Esophagus squamous epithelium (tissue), 5 donors: ENCODE data around the gene ECEL1. TPM values are rescaled to one million over a fixed set of nuclear protein-coding genes. Genes with fewer than 3 reads are reported as not detected.
A peak's percentile ranks its signal among the peaks of the same experiment; 100 is the strongest.

Experiments
- DNase-seq: peaks from one replicate; lab custom pipeline; 2025; lab: John Stamatoyannopoulos, UW
- H3K27ac ChIP-seq, 4 donors: fragments of 200-600 bp; sonication (generic); one replicate each; pipeline ENCODE4 v1.5.1; 2016 to 2019; ENCODE audit warnings: mild to moderate bottlenecking in 1 of 4
- H3K27me3 ChIP-seq, 4 donors: fragments of 200-600 bp; sonication (generic); 1 replicate in 3 of 4; 2 replicates in 1 of 4; pipeline versions ENCODE4 v1.5.1 to v1.6.0; 2017 to 2021; ENCODE audit warnings: antibody characterized with exemption in 1 of 4
- H3K36me3 ChIP-seq, 3 donors: fragments of 200-600 bp; sonication (generic); one replicate each; pipeline ENCODE4 v1.5.1; 2016 to 2019
- H3K4me1 ChIP-seq, 3 donors: fragments of 200-600 bp; sonication (generic); one replicate each; pipeline ENCODE4 v1.5.1; 2017 to 2019
- H3K4me3 ChIP-seq, 4 donors: fragments of 200-600 bp; sonication (generic); 1 replicate in 3 of 4; 2 replicates in 1 of 4; pipeline ENCODE4 v1.5.1; 2016 to 2019; ENCODE audit warnings: mild to moderate bottlenecking in 2 of 4, moderate library complexity in 1 of 4
- H3K9me3 ChIP-seq, 3 donors: fragments of 200-600 bp; sonication (generic); one replicate each; pipeline ENCODE4 v1.5.1; 2016 to 2019
- CTCF ChIP-seq, 6 experiments: fragments of 450-650 bp in 4 of 6; fragments of 200-600 bp in 2 of 6; sonication (generic) in 2 of 6; IDR thresholded peaks; one replicate each; pipeline ENCODE4 v1.5.1; 2016 to 2019; ENCODE audit warnings: antibody characterized with exemption in 6 of 6, mild to moderate bottlenecking in 4 of 6, moderate library complexity in 4 of 6
- POLR2A ChIP-seq, 4 donors: fragments of 450-650 bp; IDR thresholded peaks; one replicate each; pipeline ENCODE4 v1.6.1; 2017; ENCODE audit warnings: antibody characterized with exemption in 4 of 4, mild to moderate bottlenecking in 4 of 4, moderate library complexity in 3 of 4
- WGBS, 2 donors: methylation state at CpG; one replicate each; pipeline ENCODE4 v1.1.5; 2018; 5-methylcytosine and 5-hydroxymethylcytosine counted together
- intact Hi-C: fragments of 100-400 bp; cut with DNase I; formaldehyde crosslinking; loops from one replicate; pipeline ENCODE4 v1.15.0; 2022
- total RNA-seq, 4 donors: library from RNA; depleted of rRNA; stranded (reverse); fragments of >200 nt; gene quantifications; one replicate each; pipeline ENCODE4 v1.1.0, GENCODE V29; 2016
- donor health status: DM: yes; HTN: yes; CAD: no.

The ECEL1 gene
- total RNA-seq, 4 donors from 2014 or later, result 0.19 TPM; not detected in 3

DNA sequence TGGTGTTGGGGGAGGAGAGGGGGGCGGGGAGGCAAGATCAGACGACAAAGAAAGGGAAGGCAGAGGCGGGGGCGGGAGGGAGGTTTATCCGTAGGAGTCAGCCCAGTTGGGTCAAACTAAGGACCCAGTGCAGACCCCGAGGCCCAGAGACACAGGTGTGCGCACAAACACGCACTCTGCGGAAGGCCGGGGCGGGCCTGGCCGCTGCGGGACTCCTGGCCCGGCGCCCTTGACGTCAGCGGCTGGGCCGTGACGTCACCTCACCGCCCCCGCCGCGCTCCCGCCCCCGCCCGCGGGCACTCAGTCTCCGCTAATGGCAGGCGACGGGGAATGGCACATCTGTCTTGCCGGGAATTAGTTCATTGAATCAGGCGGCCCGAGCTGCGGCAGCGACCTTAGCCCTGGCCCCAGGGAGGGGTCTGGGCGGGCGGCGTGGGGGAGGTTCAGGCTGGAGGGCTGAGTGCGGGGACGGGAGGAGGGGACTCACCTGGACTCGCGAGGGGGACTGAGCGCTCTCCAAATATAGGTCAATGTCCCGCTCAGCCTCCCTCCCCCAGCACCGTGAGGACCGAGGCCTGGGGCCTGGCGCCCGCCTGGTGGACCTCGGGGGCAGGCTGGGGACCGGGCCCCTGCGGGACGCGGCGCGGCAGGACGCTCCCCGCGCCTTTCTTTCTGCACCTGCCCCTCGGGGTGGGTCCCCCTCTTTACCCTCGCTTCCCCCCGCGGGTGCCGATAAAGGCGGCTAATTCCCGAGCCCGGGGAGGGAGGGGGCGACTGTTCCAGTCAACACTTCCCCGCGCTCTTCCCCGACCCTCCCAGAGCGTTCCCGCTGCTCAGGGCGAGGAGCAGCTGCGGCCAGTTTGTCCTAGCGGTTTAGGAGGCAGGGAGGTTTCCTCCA is 15.5 kb upstream of the ECEL1 start:
- TF ChIP-seq CTCF (IDR thresholded peaks at IDR 0.05) (no peak), POLR2A (IDR thresholded peaks at IDR 0.05) (no peak)

GRCh38 chr2:232502511-232502910 is 14.9 kb upstream of the ECEL1 start:
- Histone ChIP-seq H3K27me3 (peaks cover 0 to 95% (median 7%) of the 10 kb centered on the region in 4 donors), H3K4me3 (peak overlapping the region in 3 of 4 donors; percentile 34 to 69 (median 47))
- WGBS, 2 donors, result 0 to 22% methylated on average over 3 to 5 of the region's 21 CpGs

More for the DNA sequence above, 15.5 kb upstream of the ECEL1 start:
- intact Hi-C loops, result no loop called here
- WGBS, 2 donors, result 0 to 3% methylated on average over 12 to 15 of the region's 75 CpGs
- Histone ChIP-seq H3K27ac (no peak overlapping the region), H3K36me3 (no peaks in the 10 kb centered on the region), H3K9me3 (no peaks in the 10 kb centered on the region), H3K27me3 (peaks cover 0 to 95% (median 7%) of the 10 kb centered on the region in 4 donors), H3K4me1 (peaks cover 3 to 19% (median 10%) of the 10 kb centered on the region in 3 donors), H3K4me3 (peak overlapping the region; percentile 14 to 69 (median 40))
- DNase-seq, result no peak

GRCh38 chr2:232501794-232502390 is 14.3 kb upstream of the ECEL1 start:
- WGBS, 2 donors, result 43 to 53% methylated on average over 6 to 7 of the region's 10 CpGs
- H3K27me3 ChIP-seq, result peaks cover 0 to 96% (median 7%) of the 10 kb centered on the region in 4 donors
- H3K27ac ChIP-seq, result no peak overlapping the region
- no peak overlapping the region for H3K4me3 ChIP-seq
- no peaks in the 10 kb centered on the region for H3K9me3 ChIP-seq
- no peak for DNase-seq
- intact Hi-C loops, result no loop called here
- peaks cover 3 to 19% (median 10%) of the 10 kb centered on the region in 3 donors for H3K4me1 ChIP-seq
- H3K36me3 ChIP-seq, result no peaks in the 10 kb centered on the region
- TF ChIP-seq POLR2A (IDR thresholded peaks at IDR 0.05) (no peak), CTCF (IDR thresholded peaks at IDR 0.05) (no peak)

More at GRCh38 chr2:232502511-232502910, 14.9 kb upstream of the ECEL1 start:
- intact Hi-C loops, result no loop called here
- H3K27ac ChIP-seq, result no peak overlapping the region
- H3K4me1 ChIP-seq, result peaks cover 3 to 19% (median 10%) of the 10 kb centered on the region in 3 donors
- no peaks in the 10 kb centered on the region for H3K36me3 ChIP-seq
- no peaks in the 10 kb centered on the region for H3K9me3 ChIP-seq
- no peak for TF ChIP-seq CTCF (IDR thresholded peaks at IDR 0.05)
- TF ChIP-seq POLR2A (IDR thresholded peaks at IDR 0.05), result no peak
- no peak for DNase-seq

- no peak for DNase-seq
- TF ChIP-seq POLR2A (IDR thresholded peaks at IDR 0.05), result no peak
- TF ChIP-seq CTCF (IDR thresholded peaks at IDR 0.05), result no peak
- intact Hi-C loops, result no loop called here
- 53 to 70% methylated on average over 4 to 5 of the region's 9 CpGs for WGBS, 2 donors
- Histone ChIP-seq H3K27ac (no peak overlapping the region), H3K27me3 (peaks cover 0 to 93% (median 7%) of the 10 kb centered on the region in 4 donors), H3K36me3 (no peaks in the 10 kb centered on the region), H3K4me3 (no peak overlapping the region), H3K9me3 (no peaks in the 10 kb centered on the region), H3K4me1 (peaks cover 3 to 19% (median 10%) of the 10 kb centered on the region in 3 donors)
These were observed 13.7 kb upstream of the ECEL1 start for GRCh38 chr2:232501331-232501771.
